GM19463 (cell line): ENCODE results near the gene PRKRIP1.
"Not testable (repeated sequence)": the region's sequence is repeated elsewhere in the genome, so short reads cannot be mapped to it uniquely, and the experiment has no call there.

Experiments
- ATAC-seq: cut with Tn5 transposase; IDR thresholded peaks from one replicate; pipeline ENCODE4 v1.9.1; 2021; ENCODE audit warnings: mild to moderate bottlenecking, moderate library complexity; ENCODE audit not compliant: unreplicated experiment

PRKRIP1 gene

GRCh38 chr7:102474736-102475435 is 78.7 kb downstream of the PRKRIP1 start:
- not testable (repeated sequence) for ATAC-seq
